ENCODE data around the gene SLC9A9.
A peak's percentile ranks its signal among the peaks of the same experiment; 100 is the strongest.
"Not testable (repeated sequence)": the region's sequence is repeated elsewhere in the genome, so short reads cannot be mapped to it uniquely, and the experiment has no call there.

Gene SLC9A9

GRCh38 chr3:143533391-143533790 lies 314.9 kb downstream of the SLC9A9 start:
- DNase-seq, result no peak

GRCh38 chr3:143532091-143532490 lies 316.2 kb downstream of the SLC9A9 start:
- no peak for DNase-seq

GRCh38 chr3:143531101-143531500 lies 317.2 kb downstream of the SLC9A9 start:
- no peak for DNase-seq

GRCh38 chr3:143529798-143530197 lies 318.5 kb downstream of the SLC9A9 start:
- DNase-seq, result no peak

GRCh38 chr3:143529018-143529478 lies 319.2 kb downstream of the SLC9A9 start:
- peak; percentile 4 for DNase-seq

GRCh38 chr3:143526011-143526545 lies 322.2 kb downstream of the SLC9A9 start:
- DNase-seq, result no peak

GRCh38 chr3:143525408-143525807 lies 322.9 kb downstream of the SLC9A9 start:
- DNase-seq, result no peak

GRCh38 chr3:143521803-143522202 lies 326.5 kb downstream of the SLC9A9 start:
- no peak for DNase-seq

GRCh38 chr3:143517131-143517530 lies 331.1 kb downstream of the SLC9A9 start:
- not testable (repeated sequence) for DNase-seq

- no peak for DNase-seq
These were observed 333.4 kb downstream of the SLC9A9 start for GRCh38 chr3:143514874-143515273.

- DNase-seq, result no peak
These were observed 334.2 kb downstream of the SLC9A9 start for GRCh38 chr3:143514109-143514508.

GRCh38 chr3:143511174-143511879 lies 336.9 kb downstream of the SLC9A9 start:
- DNase-seq, result no peak

- DNase-seq, result no peak
These were observed 337.7 kb downstream of the SLC9A9 start for GRCh38 chr3:143510601-143511000.

- DNase-seq, result no peak
These were observed 340.3 kb downstream of the SLC9A9 start for GRCh38 chr3:143507735-143508580.

GRCh38 chr3:143506190-143506589 lies 342.1 kb downstream of the SLC9A9 start:
- no peak for DNase-seq

GRCh38 chr3:143503325-143503885 lies 344.9 kb downstream of the SLC9A9 start:
- DNase-seq, result no peak

GRCh38 chr3:143502081-143502480 lies 346.2 kb downstream of the SLC9A9 start:
- DNase-seq, result no peak

- no peak for DNase-seq
These were observed 350.9 kb downstream of the SLC9A9 start for GRCh38 chr3:143497382-143497781.

- DNase-seq, result no peak
These were observed 352.1 kb downstream of the SLC9A9 start for GRCh38 chr3:143496191-143496590.

- DNase-seq, result no peak
These were observed 352.7 kb downstream of the SLC9A9 start for GRCh38 chr3:143495527-143495926.

- no peak for DNase-seq
These were observed 361.7 kb downstream of the SLC9A9 start for GRCh38 chr3:143486611-143487010.

- DNase-seq, result no peak
These were observed 363.3 kb downstream of the SLC9A9 start for GRCh38 chr3:143484846-143485512.

- no peak for DNase-seq
These were observed 365.1 kb downstream of the SLC9A9 start for GRCh38 chr3:143483214-143483613.

All from CD4-positive, alpha-beta T cell treated with Interleukin-6 for 4 hours (primary cell).